ENCODE results near the gene SGMS1.

DNA sequence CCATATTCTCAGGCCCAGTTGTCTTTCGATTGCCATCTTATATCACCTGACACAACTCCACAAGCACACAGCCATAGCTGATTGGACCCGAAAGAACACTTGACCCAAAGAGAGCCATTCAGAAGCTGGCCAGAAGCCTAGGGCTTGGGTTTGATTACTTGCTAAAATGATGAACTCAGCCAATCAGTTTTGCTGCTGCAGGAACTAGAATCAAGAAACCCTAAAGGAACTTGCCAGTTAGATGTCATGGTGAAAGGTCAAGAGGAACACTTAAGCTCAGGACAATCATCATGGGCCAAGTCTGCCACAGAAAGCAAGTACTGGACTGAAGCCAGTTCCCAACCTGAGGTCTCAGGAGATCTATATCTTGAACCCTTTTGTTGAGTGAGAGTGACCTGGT is 150.0 kb downstream of the SGMS1 start:
- TF ChIP-seq POLR2AphosphoS5 (IDR thresholded peaks at IDR 0.05): no peak
- TF ChIP-seq CTCF (IDR thresholded peaks at IDR 0.05): no peak

Measured in transverse colon (tissue), 4 donors.